Measurements from ENCODE around the gene CCN2. TPM values are rescaled to one million over a fixed set of nuclear protein-coding genes. Genes with fewer than 3 reads are reported as not detected.

Gene CCN2
- total RNA-seq, 1 donor from 2014 or later = 773 TPM

DNA sequence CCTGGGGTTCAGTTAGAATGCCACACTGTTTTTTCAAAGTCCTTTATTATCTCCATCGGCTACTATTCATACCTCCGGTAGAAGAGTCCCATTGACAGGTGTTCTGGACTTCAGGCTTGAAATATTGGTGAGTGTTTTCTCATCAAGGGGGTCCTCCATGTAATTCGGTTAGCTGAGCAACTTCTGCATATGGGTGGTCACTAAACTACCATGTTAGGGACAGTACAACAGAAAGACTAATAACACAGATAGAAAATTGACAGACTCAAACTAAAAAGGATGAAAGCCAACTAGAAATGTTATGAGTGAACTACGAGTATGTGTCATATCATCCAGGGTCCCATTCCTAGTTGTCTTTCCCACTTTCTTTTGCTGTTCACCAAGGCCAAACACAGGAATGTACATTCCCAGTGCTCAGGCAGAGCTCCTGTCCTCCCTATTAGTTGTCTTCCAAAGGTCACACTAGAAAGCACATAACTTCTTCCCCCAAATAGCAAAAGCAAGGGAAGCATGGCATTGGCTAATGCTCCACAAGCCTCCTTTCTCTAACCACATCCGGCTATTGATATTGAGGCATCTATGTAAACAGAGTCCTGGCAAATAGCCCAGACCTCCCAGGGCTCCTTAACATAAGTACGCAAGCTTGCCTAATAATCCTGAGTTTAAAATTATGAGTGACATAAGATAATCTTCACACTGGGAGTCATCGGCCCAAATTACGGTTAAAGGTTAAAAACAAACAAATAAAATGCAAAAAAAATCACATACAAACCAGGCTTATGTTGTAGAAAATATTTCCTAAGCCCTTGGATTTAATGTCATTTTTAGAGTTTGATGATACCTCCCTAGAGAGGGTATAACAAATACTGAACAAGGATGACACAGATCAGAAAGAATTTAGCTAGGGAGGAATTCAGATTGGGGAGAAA is 13.2 kb downstream of the CCN2 start:
- DNase-seq = peak; percentile 85

DNA sequence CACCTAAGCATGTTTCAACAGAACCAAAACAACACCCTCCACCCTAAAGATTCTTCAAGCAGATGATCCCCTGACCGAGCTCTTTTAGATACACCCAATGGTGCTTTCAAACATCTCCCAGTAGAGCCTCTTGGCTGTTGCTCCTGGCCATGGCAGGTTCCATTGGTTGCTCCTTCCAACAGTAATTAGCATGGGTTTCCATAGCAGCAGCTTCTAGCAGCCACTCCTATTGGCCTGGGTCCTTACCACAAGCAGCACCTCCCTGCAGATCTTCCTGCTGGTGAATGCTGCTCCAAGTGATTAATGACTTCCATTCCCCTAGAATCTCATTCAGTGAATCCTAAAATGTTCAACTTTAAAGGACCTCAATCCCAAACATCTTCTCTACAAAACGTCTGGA is 13.9 kb downstream of the CCN2 start:
- no peak for DNase-seq

DNA sequence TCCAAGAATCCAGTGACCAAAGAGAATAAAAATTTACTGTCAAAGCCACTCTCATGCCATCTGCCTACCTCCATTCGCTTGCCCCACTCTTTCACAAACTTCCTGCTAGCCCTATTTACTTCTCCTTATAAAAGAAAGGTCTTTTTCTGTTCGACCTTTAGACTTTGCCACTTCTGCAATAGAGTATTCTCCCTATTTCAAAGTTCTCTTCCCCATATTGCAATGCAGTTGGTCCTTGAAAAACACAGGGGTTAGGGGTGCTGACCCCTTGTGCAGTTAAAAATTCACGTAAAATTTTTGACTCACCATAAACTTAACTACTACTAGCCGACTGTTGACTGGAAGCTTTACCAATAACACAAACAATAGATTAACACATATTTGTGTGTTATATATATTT is 15.0 kb downstream of the CCN2 start:
- DNase-seq = no peak

DNA sequence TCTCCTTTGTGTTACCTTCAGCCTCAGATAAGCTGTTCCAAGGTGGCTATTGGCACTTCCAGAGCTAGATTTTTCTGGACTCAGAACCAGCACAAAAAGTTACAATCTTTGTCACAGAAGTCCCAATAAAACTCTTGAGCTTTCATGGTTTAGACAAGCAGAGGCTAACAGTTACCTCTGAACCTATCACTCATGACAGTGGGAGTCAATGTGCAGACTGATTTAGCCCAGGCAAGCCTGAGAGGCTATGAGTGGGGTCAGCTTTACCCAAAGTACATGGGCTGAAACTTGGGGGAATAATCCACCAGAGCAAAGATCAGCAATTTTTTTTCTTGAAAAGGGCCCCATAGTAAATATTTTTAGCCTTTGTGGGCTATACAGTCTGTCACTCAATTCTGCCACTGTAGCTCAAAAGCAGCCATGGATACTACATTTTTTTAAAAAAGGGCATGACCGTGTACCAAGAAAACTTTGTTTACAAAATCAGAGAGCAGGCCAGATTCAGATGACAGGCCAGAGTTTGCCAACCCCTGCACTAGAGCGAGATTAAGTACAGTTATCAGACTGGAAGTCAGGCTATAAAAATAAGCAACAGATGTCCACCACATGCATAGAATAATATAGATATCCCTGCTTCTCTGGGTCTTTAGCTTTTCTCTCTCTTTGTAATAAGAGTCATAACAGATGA is 20.0 kb downstream of the CCN2 start:
- no peak for DNase-seq

DNA sequence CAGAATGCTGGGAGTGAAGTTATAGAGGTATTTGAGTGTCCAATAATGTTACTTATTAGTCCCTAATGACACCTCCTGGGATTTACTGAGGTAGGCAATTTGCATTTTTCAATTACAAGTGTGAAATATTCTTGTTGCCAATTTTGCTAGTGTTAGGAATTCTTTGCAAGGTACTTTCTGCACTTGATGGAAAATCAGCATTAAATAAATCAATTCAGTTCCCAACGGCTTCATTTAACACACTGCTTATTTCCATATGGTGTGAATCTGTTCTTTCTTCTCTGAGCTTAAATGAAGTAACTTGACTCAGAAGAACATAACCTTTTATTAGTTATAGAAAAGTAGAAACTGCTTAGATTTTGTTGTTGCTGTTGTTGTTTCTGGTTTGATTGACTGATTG is 21.2 kb downstream of the CCN2 start:
- no peak for DNase-seq

DNA sequence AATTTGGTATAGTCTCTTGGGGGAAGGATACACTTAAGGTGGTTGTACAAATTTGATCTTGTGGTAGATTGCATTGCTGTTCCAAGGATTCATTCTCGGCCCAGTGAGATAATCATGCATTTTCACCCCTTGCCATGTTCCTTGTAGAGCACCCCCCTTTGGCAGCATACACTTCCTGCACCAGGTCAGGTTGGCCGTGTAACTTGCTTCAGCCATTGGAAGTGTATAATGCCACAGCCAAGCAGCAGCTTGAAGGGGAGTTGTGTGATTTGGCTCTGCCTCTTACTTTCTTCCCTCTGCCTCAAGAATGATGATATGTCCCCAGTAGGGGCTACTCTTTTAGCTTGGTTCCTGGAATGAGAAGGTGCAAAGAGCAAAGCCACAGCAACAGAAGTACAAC is 21.9 kb downstream of the CCN2 start:
- no peak for DNase-seq

DNA sequence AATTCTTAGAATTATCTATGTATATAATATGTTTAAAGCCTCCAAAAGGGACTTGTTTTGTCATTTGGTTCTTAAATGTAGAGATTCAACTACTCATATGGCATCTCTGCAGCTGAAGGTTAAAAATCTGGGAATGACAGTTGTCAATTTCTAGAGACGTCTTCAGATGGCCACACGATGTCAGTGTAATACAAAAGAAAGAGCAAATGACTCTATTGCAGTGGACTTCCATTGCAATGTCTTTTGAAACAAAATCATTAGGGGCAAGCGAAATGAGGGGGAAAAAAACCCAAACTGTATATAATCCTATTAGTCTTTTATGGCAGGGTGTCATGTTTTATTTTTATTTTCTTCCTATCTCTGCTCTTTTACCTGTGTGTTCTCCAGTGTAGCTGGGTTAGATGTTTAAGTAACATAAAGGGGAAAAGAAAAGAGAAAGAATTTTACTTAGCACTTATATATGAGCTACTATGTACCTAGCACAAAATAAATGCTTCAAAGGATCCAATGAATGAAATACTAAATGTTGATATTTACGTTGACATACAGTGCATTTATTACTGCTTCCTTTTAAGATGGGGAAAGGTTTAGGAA is 26.2 kb downstream of the CCN2 start:
- DNase-seq = peak; percentile 77

DNA sequence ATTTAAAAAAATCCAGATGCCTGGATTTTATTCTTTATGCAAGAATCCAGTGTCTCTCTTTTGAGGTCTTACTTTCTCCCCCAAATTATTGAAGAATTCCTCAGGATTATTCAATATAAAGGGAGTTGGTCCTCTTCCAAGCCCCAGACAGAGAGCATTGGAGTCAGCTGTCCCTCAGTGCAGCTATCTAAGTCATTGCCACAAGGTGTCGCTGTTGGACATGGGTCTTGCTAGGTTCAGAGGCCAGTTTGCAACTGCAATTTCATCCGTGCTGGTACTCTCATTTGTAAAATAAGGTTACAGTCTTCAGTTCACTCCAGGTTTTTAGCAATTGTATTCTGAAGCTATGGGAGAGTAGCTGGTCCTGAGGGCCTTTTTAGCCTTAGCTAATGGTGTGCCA is 27.8 kb downstream of the CCN2 start:
- DNase-seq = peak; percentile 78

DNA sequence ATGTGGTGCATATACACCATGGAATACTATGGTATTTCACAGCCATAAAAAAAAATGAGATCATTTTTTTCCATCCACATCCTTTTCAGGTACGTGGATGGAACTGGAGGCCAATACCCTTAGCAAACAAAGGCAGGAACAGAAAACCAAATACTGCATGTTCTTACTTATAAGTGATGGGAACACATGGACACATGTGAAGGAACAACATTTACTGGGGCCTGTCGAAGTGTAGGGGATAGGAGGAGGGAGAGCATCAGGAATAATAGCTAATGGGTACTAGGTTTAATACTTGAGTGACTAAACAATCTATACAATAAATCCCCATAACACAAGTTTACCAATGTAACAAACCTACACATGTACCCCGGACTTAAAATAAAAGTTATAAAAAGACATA is 30.5 kb downstream of the CCN2 start:
- no peak for DNase-seq

DNA sequence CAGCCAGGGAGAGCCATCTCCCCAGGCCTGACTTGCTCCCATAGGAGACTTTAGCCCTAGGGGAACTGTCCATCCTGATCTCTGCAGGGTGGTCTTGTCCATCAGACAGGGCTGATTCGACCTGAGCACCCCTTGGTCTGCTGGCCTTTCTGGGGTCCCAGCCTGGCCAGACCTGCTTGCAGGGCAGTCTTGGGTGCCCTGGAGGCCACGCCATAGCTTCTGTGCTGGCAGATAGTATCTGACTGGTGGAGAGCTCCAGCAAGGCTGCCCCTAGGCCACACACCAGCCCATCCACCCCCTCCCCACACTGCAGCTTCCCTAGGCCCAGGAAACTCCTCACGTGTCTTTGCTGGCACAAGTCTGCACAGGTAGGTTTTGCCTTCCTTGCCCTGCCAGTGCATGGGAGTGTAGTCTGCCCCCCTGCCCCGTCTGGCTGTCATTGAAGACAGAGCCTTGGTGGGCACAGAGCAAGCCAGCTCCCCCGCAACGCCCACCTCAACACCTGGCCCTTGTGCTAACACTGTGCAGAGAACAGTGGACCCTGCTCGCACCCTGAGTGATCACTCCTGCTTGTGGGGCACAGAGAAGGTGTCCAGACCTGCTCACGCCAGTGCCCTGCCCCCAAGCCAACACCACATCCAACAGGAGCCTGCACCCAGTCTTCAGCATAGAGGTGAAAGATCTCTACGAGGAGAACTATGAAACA is 32.4 kb downstream of the CCN2 start:
- DNase-seq = no peak

DNA sequence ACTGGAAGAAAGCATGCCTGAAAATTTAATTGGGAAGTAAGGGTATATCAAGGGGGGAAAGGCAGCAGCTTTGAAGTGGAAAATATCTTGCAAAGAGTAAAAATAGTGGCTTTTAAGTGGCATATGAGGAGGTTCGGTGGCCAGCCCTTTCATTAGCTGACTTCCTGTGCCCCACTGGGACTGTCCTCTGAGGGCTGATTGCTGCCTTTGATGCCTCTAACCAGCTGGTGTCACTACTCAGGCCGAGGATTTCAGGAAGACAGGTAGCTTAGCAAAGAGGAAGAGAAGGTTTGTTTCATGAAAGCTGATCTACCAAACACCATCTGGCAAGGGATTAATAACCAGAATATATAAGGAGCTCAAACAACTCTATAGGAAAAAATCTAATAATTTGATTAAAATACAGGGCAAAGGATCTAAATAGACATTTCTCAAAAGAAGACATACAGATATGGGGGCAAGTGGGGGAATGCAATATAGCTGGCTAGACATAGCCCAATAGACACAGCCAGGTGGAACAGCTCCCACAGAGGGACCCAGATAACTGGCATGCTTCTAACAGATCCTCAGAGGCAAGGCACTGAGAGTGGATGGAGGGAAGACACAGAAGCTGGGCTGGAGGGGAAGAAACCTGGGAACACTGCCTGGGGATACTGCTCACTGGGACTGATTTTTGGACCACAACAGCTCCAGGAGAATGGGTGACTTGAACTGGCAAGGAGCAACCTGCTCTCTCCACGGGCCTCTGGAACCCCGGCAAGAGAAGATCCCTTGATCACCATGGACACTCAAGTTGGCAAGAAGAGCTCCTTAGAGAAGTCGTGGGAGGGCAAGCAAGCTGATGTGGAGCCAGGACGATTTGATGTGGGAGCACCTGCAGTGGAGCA is 33.2 kb downstream of the CCN2 start:
- DNase-seq = no peak

DNA sequence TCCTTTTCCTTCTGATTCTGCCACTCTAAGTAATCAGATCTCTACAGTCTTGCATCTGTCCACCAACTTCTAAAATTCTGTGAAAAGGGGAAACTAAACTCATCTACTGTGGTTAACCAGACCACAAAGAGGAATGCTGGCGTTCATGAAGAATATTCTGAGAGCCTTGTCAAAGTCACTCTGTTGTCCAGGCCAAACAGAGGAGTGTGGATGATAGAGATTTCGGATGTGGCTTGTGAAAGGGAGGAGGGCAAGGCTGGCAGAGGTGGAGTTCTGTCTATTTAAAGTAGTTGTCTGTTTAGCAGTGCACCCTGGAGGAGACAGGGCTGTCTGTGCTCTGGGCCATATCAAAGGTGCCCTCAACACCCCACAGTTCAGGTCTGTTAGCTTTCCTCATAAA is 33.9 kb downstream of the CCN2 start:
- no peak for DNase-seq

DNA sequence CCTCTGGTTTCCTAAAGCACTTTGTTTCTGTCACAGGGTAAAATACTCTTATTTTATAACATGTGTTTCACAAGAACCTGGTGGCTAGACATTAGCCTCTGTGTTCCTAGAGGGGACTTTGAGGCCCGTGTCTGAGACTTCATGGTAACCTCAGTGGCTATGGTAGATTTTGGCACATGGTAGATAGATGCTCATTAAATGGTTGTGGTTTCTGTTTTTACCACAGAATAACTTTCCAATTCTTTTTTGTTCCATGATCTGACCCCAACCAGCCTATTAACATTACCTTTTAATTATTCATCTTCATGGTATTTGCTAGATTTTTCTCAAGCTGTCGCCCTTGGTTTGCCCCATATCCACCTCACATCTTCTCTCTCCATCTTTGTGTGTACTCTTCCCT is 34.3 kb downstream of the CCN2 start:
- DNase-seq = no peak

DNA sequence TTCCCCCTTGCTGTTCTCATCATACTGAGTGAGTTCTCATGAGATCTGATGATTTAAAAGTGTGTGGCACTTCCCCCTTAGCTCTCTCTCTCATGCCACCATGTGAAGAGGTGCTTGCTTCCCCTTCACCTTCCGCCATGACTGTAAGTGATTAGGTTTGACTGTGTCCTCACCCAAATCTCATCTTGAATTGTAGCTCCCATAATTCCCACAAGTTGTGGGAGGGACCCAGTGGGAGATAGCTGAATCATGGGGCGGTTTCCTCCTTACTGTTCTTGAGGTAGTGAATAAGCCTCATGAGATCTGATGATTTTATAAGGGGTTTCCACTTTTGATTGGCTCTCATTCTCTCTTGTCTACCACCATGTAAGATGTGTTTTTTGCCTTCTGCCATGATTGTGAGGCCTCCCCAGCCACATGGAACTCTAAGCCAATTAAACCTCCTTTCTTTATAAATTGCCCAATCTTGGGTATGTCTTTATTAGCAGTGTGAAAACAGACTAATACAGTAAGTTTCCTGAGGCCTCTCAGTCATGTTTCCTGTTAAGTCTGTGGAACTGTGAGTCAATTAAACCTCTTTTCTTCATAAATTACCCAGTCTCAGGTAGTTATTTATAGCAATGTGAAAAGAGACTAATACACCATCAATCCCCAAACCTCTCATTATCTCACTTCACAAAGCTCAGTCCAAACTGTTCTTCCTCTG is 34.9 kb downstream of the CCN2 start:
- DNase-seq = peak; percentile 25

DNA sequence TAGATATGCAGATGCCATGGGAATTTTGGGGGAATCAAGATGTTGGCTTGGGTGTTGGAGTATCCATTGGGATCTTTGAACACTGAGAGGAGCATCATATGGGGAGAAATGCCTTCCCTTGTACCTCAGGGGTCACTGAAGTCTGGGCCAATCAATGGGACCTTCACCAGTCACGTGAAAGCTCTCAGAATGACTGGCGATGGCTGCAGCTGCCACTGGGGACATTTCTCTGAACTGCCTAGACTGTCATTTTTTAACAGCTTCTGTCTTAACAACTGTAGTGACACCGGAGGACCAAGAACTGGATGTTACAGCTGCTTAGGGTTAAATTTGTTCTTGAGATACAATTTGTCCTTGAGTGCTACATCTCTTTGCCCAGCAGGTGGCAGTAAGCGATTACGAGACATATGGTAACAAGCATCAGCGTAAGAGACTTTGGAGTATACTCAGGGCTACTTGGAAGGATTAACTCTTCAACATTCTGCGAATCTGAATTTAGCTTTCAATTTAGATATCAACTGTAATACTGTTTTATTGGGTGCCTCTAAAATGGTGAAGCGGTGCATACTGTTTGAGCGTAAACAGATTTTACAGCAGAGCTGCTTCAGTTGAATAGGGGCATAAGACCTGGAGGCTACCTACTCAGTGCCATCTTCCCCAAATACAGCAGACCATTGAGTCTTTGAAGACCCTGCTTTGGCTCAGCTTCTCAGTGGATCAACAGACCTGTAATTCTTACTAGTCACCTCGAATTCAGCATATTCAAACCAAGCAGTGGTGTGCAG is 36.0 kb downstream of the CCN2 start:
- peak; percentile 88 for DNase-seq

DNA sequence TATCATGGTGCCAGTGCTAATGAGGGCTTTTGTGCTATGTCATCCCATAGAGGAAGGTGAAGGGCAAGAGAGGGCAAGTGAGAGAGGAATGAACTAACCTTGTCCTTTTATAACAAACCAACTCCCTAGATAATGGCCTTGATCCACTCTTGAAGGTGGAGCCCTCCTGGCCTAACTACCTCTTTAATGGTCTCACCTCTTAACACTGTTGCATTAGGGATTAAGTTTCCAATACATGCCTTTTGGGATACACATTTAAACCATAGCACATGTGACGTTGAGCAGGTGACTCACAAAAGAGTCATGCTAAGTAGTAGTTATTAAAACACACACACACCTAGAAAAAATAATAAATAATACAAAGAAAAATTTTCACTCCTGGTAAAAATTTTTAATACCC is 36.9 kb downstream of the CCN2 start:
- DNase-seq = no peak

DNA sequence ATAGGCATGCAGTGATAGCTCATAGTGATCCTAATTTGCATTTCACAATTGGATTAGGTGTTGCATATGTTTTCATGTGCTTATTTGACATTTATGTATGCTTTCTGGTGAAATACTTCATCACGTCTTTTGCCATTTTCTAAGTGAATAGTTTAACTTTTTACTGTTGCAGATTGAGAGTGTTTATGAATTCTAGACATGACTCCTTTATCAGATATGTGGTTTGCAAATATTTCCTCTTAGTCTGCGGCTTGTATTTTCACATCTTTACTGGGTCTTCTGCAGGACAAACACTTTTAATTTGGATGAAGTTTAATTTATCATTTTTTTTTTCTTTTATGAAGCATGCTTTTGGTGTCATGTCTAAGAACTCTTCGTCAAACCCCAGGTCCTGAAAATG is 39.2 kb downstream of the CCN2 start:
- no peak for DNase-seq

DNA sequence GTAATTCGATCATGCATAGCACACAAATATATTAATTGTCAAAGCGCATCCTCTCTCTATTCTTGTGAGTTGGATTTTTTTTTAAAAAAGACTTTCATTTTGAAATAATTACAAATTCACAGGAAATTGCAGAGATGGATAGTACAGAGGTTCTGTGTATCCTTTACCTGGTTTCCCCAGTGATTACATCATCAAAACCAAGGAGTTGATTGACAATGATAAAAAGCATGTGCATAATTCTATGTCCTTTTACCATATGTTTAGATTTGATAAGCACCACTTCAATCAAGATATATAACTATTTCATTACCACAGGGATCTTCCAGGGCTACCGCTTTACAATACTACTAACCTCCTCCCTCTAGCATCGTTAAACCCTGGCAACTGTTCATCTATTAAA is 40.2 kb downstream of the CCN2 start:
- DNase-seq = no peak

DNA sequence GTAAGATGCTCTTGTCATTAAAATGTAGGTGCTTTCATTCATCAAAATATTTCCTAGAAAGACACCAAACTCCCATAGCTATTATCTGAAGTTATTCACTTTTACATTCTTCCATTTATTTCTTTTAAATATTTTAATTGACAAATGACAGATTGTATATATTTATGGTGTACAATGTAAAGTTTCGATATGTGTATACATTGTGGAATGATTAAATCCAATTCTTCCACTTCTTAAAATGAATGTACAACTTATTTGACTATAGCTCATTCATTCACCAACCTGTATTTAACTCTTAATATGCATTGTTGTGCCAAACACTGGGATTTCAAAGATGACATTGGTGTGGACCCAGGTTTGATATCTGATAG is 41.0 kb downstream of the CCN2 start:
- DNase-seq = no peak

DNA sequence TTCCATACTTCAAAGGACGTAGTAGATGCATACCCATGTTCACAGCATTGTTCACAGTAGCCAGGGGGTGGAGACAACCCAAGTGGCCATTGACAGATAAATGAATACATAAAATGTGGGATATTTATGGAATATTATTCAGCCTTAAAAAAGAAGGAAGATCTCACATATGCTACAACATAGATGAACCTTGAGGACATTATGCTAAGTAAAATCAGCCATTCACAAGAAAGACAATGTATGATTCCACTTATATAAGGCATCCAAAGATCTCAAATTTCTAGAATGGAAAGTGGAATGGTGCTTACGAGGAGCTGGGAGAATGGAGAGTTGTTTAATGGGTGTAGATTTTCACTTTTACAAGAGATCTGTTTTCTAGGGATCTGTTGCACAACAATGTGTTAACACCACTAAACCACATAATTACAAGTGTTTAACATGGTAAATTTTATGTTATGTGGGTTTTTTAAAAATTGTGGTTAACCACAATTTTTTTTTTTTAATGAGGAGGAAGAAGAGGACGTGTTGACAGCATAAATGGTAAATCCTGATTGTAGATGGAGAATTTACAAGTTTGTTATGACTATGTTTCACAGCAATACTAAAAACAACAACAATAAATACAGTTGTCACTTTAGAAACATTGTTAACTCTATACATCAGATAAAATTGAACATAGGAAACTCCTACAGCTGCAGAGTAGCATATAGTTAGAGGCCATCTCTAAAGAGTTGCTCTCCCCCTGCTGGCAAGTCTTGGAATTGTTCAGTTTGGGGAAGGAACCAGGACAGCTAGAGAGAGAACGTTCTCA is 41.6 kb downstream of the CCN2 start:
- DNase-seq = peak; percentile 82
